BLaER1 treated with 17β-estradiol and CSF1 and Interleukin-3, amounts not matched to agents 10 nM and 100 nM (cell line): ENCODE results near the gene APEX2.
A peak's percentile ranks its signal among the peaks of the same experiment; 100 is the strongest.

Source experiments
- H3K27ac ChIP-seq, 11 experiments: shearing (Covaris generic); formaldehyde crosslinking; 2 replicates each; pipeline ENCODE4 v1.8.1; 2022
- H3K27me3 ChIP-seq, 11 experiments: shearing (Covaris generic); formaldehyde crosslinking; 2 replicates each; pipeline ENCODE4 v1.8.1; 2022
- H3K36me3 ChIP-seq, 11 experiments: shearing (Covaris generic); formaldehyde crosslinking; 2 replicates each; pipeline ENCODE4 v1.8.1; 2022
- H3K4me1 ChIP-seq, 10 experiments: shearing (Covaris generic); formaldehyde crosslinking; 2 replicates each; pipeline ENCODE4 v1.8.1; 2022
- H3K4me2 ChIP-seq, 11 experiments: shearing (Covaris generic); formaldehyde crosslinking; 2 replicates each; pipeline ENCODE4 v1.8.1; 2022
- H3K4me3 ChIP-seq, 10 experiments: shearing (Covaris generic); formaldehyde crosslinking; 2 replicates each; pipeline ENCODE4 v1.8.1; 2022
- H3K9ac ChIP-seq, 11 experiments: shearing (Covaris generic); formaldehyde crosslinking; 2 replicates each; pipeline ENCODE4 v1.8.1; 2022
- H3K9me3 ChIP-seq, 11 experiments: shearing (Covaris generic); formaldehyde crosslinking; replicated peaks in 1 of 11; 2 replicates each; pipeline ENCODE4 v1.8.1; 2022
- H4K20me1 ChIP-seq, 11 experiments: shearing (Covaris generic); formaldehyde crosslinking; 2 replicates each; pipeline ENCODE4 v1.8.1; 2022
- Cebpa-rat ChIP-seq, 11 experiments: shearing (Covaris generic); IDR thresholded peaks; 2 replicates each; pipeline ENCODE4 v1.8.1; 2022

Gene APEX2

DNA sequence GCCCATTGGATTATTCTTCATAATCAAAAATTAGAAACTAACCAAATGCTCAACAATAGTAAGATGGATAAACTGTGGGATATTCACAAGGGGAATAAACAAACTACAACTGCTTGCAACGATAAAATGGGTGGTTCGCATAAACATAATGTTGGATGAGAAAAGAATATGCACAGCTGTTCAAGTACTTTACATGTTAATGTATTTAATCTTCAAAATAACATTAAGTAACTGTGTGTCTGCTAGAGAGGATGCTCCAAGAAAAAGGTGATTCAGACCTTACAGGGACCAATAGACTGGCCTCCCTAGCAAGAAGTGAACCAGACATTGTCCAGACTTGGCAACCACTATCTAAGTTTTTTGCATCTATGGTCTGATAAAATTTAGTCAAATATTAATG lies 8.5 kb upstream of the APEX2 start:
- Histone ChIP-seq H3K27me3 (peaks cover 88 to 100% (median 96%) of the 10 kb centered on the region in 11 experiments), H3K4me2 (no peak overlapping the region), H3K4me1 (peaks cover 0 to 14% (median 4%) of the 10 kb centered on the region in 10 experiments; a peak in 6 of 20 replicates), H3K27ac (no peak overlapping the region), H4K20me1 (no peaks in the 10 kb centered on the region), H3K9ac (no peak overlapping the region), H3K9me3 (no peaks in the 10 kb centered on the region), H3K36me3 (no peaks in the 10 kb centered on the region), H3K4me3 (no peak overlapping the region)
- no peak for TF ChIP-seq Cebpa-rat (IDR thresholded peaks at IDR 0.05)

DNA sequence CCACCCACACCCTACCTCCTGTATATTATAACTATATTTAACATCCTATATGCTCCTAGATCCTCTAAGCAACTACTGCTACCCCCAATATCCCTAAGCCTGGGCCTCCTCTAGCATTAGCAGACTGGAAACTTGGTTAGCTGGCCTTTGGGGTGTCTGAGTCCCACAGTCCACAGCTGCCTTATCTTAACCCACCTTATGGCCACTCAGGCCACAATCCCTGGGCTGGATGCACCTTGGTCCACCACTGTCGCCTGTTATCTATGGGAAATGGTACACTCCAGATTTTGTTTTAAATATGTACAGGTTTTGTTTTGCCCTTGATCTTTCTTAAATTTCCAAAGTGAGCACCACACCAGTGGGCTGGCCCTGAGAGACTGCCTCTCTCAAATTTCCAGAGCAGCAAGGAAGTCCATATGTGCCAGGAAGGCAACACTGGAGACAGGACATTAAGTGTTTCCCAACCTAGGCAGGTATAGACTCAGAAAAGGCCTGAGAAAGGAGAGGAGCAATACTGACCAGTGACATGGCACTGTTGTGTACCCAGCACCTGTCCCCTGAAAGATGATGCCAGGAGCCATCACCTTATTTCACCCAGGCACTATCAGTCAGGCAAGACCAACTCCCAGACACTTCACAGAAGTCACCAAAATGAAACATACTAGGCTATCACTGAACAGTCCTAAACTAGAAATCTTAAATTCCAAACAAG lies 7.1 kb upstream of the APEX2 start:
- Histone ChIP-seq H3K27me3 (peaks cover 96 to 100% (median 99%) of the 10 kb centered on the region in 11 experiments), H3K4me1 (peaks cover 0 to 14% (median 4%) of the 10 kb centered on the region in 10 experiments; a peak in 6 of 20 replicates), H4K20me1 (peaks cover 0 to 5% (median 0%) of the 10 kb centered on the region in 11 experiments; a peak in 1 of 22 replicates), H3K4me3 (no peak overlapping the region), H3K9ac (no peak overlapping the region), H3K27ac (no peak overlapping the region), H3K4me2 (no peak overlapping the region), H3K36me3 (no peaks in the 10 kb centered on the region), H3K9me3 (no peaks in the 10 kb centered on the region)
- no peak for TF ChIP-seq Cebpa-rat (IDR thresholded peaks at IDR 0.05)

DNA sequence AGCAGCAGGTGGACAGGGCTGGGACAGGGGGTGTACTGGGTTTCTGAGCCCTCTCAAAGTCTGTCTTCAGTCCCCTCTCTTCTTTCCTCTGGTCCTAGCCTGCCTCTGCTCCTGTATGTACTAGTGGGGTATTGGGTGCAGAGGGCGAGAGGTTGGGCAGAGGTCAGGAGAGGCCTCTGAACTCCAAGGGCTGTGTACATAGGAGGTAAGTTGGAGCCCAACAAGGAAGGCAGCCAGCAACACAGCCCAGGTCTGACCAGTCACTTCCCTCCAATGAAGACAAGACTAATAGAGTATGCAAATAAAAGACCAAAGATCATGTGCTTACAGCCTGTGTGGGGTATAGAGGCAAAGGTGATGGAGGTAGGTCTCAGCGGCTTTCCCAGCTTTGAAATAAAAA lies 6.1 kb upstream of the APEX2 start, which contains the start of gene PFKFB1:
PFKFB1 (minus strand) TSS at position 90 of the 400 bp plus-strand sequence. CDS start 181 bp downstream, outside the sequence.
- no peak for TF ChIP-seq Cebpa-rat (IDR thresholded peaks at IDR 0.05)
- Histone ChIP-seq H3K4me3 (no peak within 1 kb of the TSS), H3K9me3 (no peaks in the 10 kb centered on the region), H3K36me3 (no peaks in the 10 kb centered on the region), H3K4me1 (peaks cover under 1 to 17% (median 6%) of the 10 kb centered on the region in 10 experiments; a peak in 13 of 20 replicates), H3K27ac (no peak within 1 kb of the TSS), H4K20me1 (peaks cover 0 to 11% (median 0%) of the 10 kb centered on the region in 11 experiments; a peak in 2 of 22 replicates), H3K27me3 (peaks cover 95 to 100% (median 99%) of the 10 kb centered on the region in 11 experiments), H3K9ac (no peak within 1 kb of the TSS), H3K4me2 (peak within 1 kb of the TSS in 7 of 11 experiments; percentile 0 to 48 (median 19); a peak in 10 of 22 replicates)

DNA sequence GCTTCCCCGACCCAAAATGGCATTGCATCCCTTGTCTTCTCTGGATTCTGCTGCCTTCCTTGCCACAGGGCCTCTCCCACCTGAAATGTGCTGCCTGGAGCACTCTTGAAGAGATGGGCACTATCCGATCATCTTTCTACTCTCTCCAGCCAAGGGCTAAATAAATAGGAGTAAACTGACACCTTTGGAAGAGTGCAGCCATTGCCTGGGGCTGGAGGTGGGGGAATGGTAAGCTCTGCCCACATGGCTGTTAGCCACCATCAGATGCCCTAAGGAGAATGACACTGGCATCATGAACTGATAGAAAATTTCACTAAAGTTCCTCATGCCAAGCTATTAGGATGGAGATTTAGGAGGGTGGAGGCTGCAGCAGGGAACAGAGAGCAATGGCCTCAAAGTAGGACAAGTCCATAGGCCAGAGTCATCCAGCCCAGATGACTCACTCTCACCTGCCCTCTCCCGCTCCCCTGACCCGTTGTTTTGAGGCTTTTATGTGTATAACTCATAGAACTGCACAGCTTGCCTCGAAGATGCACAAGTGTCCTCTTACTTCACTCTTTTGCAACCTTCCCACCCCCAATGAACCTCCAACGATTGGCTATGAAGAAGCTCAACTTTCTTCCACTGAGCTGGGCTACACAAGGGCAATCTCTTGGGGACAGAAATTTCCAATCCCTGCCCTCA lies 5.4 kb upstream of the APEX2 start:
- peaks cover 0 to 2% (median 0%) of the 10 kb centered on the region in 11 experiments; a peak in 2 of 22 replicates for H3K9me3 ChIP-seq
- no peak overlapping the region for H3K4me3 ChIP-seq
- peaks cover 95 to 100% (median 99%) of the 10 kb centered on the region in 11 experiments for H3K27me3 ChIP-seq
- TF ChIP-seq Cebpa-rat (IDR thresholded peaks at IDR 0.05) = no peak
- H3K36me3 ChIP-seq = no peaks in the 10 kb centered on the region
- peak overlapping the region in 7 of 11 experiments; percentile 0 to 48 (median 19); a peak in 11 of 22 replicates for H3K4me2 ChIP-seq
- peaks cover 3 to 21% (median 10%) of the 10 kb centered on the region in 10 experiments; a peak in 13 of 20 replicates for H3K4me1 ChIP-seq
- H3K27ac ChIP-seq = no peak overlapping the region
- H4K20me1 ChIP-seq = peaks cover 0 to 11% (median 0%) of the 10 kb centered on the region in 11 experiments; a peak in 2 of 22 replicates
- H3K9ac ChIP-seq = no peak overlapping the region

DNA sequence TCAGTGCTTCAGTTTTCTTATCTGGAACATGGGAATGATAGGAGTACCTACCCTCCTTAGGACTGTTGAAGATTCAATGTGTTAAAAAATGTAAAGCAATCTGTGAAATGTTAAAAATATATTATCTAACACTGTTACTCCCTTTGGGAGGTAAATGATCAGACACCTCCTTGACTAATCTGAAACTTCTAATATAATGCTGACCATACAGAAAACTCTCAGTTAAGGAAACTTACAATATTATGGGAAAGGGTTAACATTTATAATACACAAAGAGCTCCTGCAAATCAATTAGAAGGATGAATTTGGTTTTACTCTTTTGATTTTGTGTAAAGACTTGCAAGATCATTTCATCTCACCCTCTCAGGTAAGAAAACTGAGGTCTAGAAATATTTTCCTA lies 4.5 kb upstream of the APEX2 start:
- Histone ChIP-seq H3K9ac (no peak overlapping the region), H3K27ac (no peak overlapping the region), H3K4me1 (peaks cover 3 to 21% (median 10%) of the 10 kb centered on the region in 10 experiments; a peak in 13 of 20 replicates), H4K20me1 (peaks cover 0 to 11% (median 0%) of the 10 kb centered on the region in 11 experiments; a peak in 2 of 22 replicates), H3K4me3 (no peak overlapping the region), H3K4me2 (peak overlapping the region in 1 of 11 experiments; percentile 48; a peak in 3 of 22 replicates), H3K27me3 (peaks cover 91 to 100% (median 100%) of the 10 kb centered on the region in 11 experiments), H3K9me3 (peaks cover 0 to 9% (median 0%) of the 10 kb centered on the region in 11 experiments; a peak in 3 of 22 replicates), H3K36me3 (no peaks in the 10 kb centered on the region)
- no peak for TF ChIP-seq Cebpa-rat (IDR thresholded peaks at IDR 0.05)

DNA sequence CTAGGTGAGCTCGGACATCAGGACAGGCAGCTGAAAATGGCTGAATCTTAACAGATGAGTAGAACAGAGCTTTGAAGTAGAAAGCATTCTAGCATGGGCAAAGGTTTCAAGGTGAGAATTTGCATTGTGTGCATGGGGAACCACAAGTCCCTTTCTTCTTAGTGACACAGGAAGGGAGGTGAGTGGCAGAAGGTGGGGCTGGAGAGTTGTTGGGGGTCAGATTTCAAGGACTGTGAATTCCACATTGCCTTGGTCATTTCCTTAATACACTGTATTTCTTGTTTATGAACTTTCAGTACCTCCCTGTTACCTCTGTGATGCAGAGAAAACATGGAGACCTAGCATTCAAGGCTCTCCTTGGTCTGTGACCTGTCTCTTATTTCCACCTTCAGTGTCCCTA lies 4.1 kb downstream of the APEX2 start:
- Histone ChIP-seq H3K4me1 (peaks cover 11 to 73% (median 22%) of the 10 kb centered on the region in 10 experiments; a peak in 18 of 20 replicates), H4K20me1 (peaks cover 0 to 33% (median 5%) of the 10 kb centered on the region in 11 experiments; a peak in 8 of 22 replicates), H3K9me3 (peaks cover 0 to 9% (median 0%) of the 10 kb centered on the region in 11 experiments; a peak in 3 of 22 replicates), H3K27ac (no peak overlapping the region), H3K27me3 (peaks cover 63 to 100% (median 98%) of the 10 kb centered on the region in 11 experiments), H3K9ac (no peak overlapping the region), H3K4me2 (peak overlapping the region in 1 of 11 experiments; percentile 68; a peak in 1 of 22 replicates), H3K36me3 (peaks cover 33 to 60% (median 49%) of the 10 kb centered on the region in 11 experiments), H3K4me3 (no peak overlapping the region)
- TF ChIP-seq Cebpa-rat (IDR thresholded peaks at IDR 0.05) = no peak

DNA sequence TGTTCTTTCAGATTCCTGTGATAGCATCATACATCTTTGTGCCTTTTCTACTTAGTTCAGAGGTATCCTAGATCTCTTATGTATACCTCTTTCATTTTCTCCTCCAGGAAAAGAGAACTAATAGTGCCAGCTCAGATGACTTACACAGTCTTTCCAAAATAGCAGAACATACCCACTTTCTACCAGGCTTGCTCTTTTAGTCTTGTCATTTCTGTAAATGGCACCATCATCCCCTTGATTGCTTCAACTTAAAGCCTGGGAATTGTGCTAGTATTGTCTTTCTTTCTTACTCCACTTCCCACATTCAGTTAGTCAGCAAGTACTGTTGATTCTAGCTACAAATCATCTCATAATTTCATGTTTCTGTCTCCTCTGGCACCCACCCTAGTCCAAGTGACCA lies 5.1 kb downstream of the APEX2 start:
- H3K4me2 ChIP-seq = peak overlapping the region in 2 of 11 experiments; percentile 45 to 68; a peak in 5 of 22 replicates
- H3K27ac ChIP-seq = peak overlapping the region in 2 of 11 experiments; percentile 4 to 22; a peak in 2 of 22 replicates
- H3K27me3 ChIP-seq = peaks cover 68 to 100% (median 98%) of the 10 kb centered on the region in 11 experiments
- H3K9me3 ChIP-seq = peaks cover 0 to 2% (median 0%) of the 10 kb centered on the region in 11 experiments; a peak in 3 of 22 replicates
- peaks cover 33 to 60% (median 49%) of the 10 kb centered on the region in 11 experiments for H3K36me3 ChIP-seq
- no peak overlapping the region for H3K9ac ChIP-seq
- TF ChIP-seq Cebpa-rat (IDR thresholded peaks at IDR 0.05) = no peak
- H3K4me3 ChIP-seq = no peak overlapping the region
- peaks cover 9 to 81% (median 21%) of the 10 kb centered on the region in 10 experiments; a peak in 18 of 20 replicates for H3K4me1 ChIP-seq
- peaks cover 0 to 33% (median 5%) of the 10 kb centered on the region in 11 experiments; a peak in 8 of 22 replicates for H4K20me1 ChIP-seq

DNA sequence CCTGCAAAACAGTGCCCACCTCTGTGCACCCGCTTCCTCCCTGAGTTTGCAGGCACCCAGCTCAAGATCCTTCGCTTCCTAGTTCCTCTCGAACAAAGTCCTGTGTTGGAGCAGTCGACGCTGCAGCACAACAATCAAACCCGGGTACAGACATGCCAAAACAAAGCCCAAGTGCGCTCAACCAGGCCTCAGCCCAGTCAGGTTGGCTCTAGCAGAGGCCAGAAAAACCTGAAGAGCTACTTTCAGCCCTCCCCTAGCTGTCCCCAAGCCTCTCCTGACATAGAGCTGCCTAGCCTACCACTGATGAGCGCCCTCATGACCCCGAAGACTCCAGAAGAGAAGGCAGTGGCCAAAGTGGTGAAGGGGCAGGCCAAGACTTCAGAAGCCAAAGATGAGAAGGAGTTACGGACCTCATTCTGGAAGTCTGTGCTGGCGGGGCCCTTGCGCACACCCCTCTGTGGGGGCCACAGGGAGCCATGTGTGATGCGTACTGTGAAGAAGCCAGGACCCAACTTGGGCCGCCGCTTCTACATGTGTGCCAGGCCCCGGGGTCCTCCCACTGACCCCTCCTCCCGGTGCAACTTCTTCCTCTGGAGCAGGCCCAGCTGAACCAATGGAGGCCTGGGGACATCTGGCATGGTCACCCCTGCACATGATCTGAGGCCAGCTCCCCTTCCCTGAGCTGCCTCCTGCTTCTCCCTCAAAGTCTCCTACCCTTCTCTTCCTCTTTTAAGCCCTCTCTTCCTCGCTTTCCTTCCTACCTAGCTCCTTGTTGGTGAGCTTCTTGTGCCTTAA lies 6.9 kb downstream of the APEX2 start:
- H3K9me3 ChIP-seq = no peaks in the 10 kb centered on the region
- H3K27me3 ChIP-seq = peaks cover 66 to 99% (median 97%) of the 10 kb centered on the region in 11 experiments
- H3K27ac ChIP-seq = no peak overlapping the region

More for the DNA sequence above, 6.9 kb downstream of the APEX2 start:
- H4K20me1 ChIP-seq = peaks cover 0 to 33% (median 5%) of the 10 kb centered on the region in 11 experiments; a peak in 8 of 22 replicates
- H3K4me1 ChIP-seq = peaks cover 3 to 69% (median 13%) of the 10 kb centered on the region in 10 experiments; a peak in 14 of 20 replicates
- peak overlapping the region in 2 of 11 experiments; percentile 45 to 68; a peak in 4 of 22 replicates for H3K4me2 ChIP-seq
- no peak for TF ChIP-seq Cebpa-rat (IDR thresholded peaks at IDR 0.05)
- H3K4me3 ChIP-seq = no peak overlapping the region
- no peak overlapping the region for H3K9ac ChIP-seq
- H3K36me3 ChIP-seq = peaks cover 33 to 54% (median 49%) of the 10 kb centered on the region in 11 experiments
